AG10803 (cell line): ENCODE data around the gene SCN4A.
A peak's percentile ranks its signal among the peaks of the same experiment; 100 is the strongest.

Experiments
- DNase-seq: peaks from one replicate; pipeline ENCODE4 v3.0.0; 2010; ENCODE audit warnings: low read depth
- H3K4me3 ChIP-seq: 2 replicates; pipeline ENCODE4 v1.5.1; 2011; ENCODE audit warnings: mild to moderate bottlenecking, low read length, control low read depth
- CTCF ChIP-seq: conservative IDR thresholded peaks from 2 replicates; pipeline ENCODE4 v1.5.1; 2011; ENCODE audit warnings: mild to moderate bottlenecking, low read length, control low read depth, inconsistent platforms

Gene SCN4A

DNA sequence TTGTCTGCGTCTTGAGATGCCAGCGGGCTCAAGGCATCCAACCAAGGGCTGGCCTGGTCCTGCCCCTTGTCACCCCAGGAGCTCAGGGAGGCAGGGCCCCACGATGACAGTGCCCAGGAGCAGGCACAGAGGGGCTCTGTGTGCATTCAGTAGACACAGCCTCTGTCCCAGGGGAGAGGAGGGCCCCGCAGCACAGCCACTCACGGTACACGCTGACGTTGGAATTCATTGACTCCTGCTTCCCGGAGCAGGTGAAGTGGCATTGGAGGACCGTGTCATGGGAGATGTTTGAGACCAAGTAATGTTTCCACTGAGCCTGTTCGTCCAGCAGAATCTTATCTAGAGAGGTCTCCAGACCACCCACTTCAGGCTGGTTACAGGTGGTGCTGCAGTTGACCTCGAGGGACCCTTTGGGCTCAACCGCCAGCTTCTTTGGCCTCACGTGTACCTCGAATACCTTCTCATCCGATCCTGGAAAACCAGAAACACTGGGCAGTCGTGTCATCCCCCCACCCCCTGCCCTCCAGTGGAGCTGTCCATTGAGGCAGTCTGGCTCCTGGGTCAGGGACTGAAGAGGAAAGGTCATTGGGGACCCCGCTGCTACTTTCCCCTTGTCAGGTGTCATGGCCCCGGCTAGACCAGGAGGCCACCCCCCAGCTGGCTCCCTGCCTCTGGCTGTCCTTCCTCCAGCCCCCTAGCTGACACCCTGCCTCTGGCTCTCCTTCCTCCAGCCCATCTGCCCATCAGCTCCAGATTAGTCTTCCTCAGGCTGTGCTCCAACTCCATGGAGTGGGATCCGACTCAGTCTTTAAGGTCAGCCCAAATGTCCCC lies 32.4 kb upstream of the SCN4A start:
- H3K4me3 ChIP-seq, result no peak overlapping the region
- no peak for TF ChIP-seq CTCF

DNA sequence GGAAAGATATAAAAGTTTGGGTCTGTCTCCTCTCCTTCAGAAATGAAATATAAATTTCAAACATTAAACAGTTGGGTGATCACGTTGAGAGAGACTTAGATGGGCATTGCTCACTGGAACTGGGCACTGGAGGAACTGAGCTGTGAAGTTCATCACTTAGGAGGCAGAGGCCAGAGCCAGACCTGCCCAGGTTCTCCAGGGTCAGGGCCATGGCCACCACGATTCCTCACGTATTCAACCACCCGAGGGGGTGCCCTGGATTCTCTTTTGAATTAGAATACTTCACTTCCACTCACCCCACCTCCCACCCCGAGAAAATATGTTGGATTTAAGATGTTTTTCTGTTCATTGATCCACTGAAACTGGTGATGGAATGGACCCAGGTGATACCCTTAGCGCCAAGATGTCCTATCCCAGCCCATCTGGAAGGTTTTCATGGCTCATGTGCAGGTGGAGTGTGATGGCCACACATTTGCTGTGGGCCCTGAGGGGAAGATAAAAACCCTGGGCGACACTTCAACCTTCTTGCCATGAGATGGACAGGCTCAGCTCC lies 31.6 kb upstream of the SCN4A start:
- DNase-seq, result no peak
- TF ChIP-seq CTCF, result no peak
- no peak overlapping the region for H3K4me3 ChIP-seq

More for the DNA sequence above, 32.4 kb upstream of the SCN4A start:
- DNase-seq, result no peak

DNA sequence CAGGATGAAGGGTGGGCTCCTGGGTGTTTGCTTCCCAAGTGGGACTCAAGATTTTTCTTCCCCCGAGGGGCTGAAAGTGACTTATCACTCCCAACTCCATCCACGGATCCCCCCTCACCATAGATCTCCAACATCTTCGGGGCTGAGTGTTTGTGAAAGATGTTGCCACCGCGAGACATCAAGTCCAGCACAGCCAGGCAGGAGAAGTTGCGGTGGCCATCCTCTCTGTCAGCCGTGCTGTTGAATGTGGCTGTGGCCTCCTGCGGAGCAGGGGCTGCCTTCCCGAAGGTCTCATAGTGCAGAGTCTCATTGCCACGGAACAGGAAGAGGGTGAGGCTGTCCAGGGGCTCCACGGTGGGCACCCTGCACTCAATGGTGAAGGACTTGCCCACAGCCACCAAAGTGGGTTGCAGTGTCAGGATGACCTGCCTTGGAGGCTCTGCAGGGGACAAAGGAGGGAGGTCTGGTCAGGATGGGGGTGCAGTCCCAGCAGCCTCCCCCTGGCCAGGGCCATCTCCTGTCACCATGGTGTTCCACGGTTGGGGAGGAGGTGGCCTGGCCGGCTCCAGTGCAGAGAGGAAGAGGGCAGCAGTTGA lies 30.9 kb upstream of the SCN4A start:
- no peak overlapping the region for H3K4me3 ChIP-seq
- DNase-seq, result no peak
- TF ChIP-seq CTCF, result no peak

DNA sequence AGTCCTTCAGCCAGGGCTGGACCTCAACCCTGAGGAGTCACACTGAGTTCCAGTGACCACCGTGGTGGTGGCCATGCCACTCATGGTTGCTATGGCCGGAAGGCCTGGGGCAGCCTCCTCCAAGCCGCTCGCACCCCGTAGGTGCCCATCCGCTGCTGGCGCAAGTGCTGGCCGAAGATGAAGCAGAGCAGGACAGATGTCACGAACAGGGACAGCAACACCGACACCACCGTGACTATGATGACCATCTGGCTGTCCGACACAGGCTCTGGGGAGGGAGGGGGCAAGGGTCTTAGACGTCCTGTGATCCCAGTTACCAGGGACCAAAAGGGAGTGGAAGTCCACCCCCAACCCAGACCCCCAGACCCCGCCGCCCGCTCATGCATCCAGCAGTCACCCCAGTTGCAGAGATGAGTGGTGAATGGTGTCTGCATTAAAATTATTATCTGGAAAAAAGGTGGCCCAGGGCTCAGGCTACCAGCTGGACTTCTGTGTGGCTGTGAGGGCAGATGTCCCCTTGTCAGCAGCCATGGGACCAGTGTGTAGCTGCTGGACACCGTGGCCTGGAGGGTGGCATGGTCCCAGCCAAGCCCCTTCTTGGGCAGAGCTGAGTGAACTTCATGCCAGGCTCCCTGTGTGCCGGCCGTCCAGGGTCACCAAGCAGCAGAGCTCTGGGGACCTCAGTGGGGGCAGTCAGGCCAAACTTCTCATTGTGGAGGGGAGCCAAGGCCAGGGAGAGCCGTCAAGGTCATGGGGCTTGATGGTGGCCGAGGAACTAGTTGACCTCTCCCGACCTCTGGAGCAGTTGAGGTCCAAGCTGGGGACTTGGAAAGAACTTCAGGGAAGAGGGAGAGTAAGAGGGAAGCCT lies 30.2 kb upstream of the SCN4A start:
- no peak overlapping the region for H3K4me3 ChIP-seq
- no peak for DNase-seq
- no peak for TF ChIP-seq CTCF

- no peak overlapping the region for H3K4me3 ChIP-seq
- TF ChIP-seq CTCF, result no peak
- DNase-seq, result peak; percentile 29
These were observed 29.2 kb upstream of the SCN4A start for GRCh38 chr17:64001763-64002529.

DNA sequence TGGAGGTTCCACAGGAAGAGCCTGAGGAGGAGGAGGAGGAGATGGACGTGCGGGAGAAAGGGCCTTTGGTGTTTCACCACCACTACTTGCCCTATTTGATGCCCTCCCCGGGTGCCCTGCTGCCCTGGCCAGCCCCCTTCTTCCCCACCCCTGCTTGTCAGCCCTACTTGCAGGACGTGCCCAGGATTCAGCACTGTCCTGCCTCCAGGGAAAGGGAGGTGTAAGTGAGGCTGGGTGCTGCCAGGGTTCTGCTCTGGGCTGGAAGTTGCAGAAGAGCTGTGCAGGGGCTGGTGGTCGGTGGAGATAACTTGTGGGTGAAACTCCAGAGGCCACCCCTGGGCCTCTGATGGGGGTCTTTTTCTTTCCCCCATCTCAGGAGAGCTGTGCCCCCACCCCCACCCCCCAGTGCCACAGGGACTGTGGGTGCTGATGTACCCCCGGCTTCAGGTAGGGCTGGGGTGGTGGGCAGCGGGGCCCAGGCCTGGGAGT lies 28.4 kb upstream of the SCN4A start:
- no peak for DNase-seq
- no peak overlapping the region for H3K4me3 ChIP-seq
- no peak for TF ChIP-seq CTCF
